SW480 (cell line): ENCODE measurements around the gene FADS2.
"Not testable (repeated sequence)": the region's sequence is repeated elsewhere in the genome, so short reads cannot be mapped to it uniquely, and the experiment has no call there.

Experiments used
- DNase-seq: peaks from one replicate; pipeline ENCODE4 v3.0.0-alpha.2; 2016; ENCODE audit warnings: low spot score

The FADS2 gene

DNA sequence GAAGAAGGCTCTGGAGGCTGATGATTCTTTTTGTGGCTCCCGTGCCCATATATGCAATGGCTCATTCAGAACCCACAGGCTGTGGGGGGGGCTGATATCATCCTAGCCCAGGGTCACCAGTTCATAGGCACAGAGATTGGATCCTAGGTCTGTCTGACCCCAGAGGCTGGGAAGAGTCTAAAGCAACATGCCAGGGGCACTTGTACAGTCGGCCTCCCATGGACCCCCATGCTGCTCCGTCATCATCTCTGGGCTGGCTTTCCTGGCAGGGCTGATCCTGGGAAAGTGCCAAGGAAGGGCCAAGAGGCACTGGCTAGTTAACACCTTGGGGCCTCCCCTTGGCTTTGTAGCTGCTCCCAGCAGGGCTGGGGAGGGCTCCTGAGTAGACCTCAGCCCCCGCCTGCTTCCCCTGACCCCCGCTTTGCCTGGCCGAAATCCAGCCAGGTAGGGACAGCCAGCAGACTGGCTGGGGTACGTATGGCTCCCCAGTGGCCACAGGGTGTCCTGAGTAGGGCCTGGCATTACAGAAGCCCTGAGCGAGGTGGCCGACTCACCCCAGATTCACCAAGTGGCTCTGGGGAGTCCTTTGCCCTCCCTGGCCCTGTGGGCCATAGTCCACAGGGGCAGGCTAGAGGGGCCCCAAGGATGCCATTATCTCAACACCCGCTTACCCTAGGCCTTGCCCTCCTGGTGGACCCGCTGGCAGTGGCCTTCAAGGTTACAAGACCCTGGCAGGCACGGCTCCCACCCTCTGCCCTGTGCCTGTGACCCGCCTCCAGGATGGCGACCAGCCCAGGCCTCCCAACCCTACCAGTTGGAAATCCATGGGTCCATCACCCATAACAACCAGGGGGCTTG, 40.7 kb downstream of the FADS2 start:
- DNase-seq, result no peak

DNA sequence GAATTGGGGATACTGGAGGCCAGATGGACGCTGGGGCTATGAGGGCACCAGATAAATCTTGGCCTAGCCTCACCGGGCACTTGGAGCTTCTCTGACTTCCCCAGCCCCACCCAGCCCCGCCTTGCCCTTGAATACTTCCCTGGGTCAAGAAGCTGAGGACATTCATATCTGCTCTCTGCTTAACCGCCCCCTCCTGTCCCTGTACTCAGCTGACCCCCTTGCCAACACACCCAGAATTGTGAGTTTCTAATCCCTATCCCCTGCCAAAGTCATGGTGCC, 41.3 kb downstream of the FADS2 start:
- DNase-seq, result no peak

DNA sequence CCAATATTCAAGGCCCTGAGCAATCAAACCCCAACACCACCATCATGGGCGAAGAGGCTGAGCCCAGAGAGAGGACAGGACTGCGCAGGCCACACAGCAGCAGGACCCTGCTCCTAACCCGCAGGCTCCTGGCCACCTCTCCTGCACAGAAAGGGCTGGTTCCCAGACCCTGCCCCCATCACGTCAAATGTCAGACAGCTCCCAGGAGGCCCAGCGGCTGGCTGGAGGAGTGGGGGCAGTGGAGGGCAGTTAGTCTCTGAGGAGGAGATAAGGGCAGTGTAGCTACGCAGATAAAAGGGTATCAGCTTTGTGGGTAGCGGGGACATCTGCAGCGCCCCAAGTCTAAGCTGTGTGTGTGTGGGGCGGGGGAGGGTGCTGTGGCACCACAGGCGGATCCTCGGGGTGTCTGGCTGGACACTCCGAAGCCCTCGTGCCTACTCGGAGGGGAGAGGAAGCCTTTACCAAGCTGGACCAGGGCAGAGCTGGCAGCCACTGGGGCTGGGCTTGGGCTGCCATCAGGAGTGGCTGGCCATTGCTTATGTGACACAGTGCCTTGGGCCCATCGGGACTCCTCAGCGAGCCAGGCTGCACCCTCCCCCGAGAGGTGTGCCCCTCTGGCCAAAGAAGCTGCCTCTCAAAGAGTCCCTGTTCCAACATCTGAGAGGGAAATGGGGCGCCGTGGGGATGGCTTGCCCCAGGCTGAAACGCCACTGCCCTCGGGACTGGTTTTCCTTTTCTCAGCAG, 41.8 kb downstream of the FADS2 start:
- no peak for DNase-seq

DNA sequence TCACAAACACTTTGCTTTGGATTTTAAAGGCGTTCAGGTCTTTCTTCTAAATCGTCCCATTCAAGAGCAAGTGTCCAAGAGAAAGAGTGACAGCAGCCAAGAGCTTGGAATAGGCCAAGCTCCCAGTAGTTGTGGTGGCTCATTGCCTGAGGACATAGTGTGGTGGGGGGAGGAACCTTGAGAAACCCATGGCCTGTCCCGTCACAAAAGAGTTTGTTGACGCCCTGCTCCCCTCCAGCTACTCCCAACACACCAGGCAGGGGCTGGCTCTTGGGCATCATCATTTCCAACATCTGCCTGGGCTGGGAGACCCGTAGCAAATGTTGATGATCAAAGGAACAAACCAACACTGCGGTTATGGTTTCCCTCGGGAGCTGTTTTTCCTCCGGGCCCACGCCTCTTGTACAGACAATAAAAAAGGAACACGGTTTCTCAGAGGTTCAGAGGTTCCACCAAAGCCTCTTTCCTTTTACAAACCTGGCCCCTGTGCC, 42.5 kb downstream of the FADS2 start:
- DNase-seq, result peak; percentile 54

DNA sequence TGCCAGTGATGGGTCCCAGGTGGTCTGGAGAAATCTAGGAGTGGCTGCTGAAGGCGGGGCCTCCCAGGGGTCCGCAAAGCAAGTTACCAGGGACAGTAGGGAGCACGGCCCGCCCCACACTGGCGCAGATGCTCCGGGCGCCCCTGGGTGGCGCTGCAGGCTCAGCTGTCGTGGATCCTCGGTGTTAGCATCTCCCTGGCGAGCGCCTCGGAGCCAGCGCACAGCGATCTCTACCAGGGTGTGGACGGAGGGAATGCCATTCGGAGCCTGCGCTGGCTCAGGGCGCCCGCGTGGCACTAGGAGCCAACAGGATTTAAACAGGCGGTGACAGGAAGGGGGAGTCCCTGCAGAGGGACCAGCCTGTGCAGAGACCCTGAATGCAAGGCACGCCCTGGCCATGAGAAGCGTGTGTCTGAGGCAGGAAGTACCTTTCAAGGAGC, 43.1 kb downstream of the FADS2 start:
- peak; percentile 91 for DNase-seq

DNA sequence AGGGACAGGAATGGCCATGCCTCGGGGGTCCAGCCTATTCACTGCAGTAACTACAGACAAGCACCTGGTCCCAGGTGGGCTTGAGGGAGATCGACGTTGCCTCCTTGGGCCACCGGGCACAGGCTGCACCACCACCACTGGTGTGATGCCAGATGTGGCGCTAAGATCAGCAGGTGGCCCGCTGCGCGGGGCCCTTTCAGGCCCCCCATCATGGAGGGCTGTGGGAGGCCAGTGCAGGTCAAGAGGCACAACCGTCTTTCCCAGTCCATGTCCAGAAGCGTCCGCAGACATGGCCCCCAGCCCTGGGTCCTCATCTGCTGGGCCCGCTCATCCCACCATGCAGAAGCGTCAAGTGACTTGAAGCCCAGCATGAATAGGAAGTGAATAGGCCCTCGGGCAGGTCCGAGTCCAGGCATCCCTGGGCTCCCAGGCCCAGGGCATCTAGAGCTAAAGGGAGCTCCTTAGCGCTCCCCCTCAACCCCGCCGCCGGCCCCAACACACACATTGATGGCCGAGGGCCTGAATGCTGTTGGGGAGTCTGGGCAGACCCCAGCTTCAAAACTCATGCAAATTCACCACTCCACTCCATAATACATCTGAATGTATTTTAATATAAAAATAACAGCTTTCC, 45.0 kb downstream of the FADS2 start:
- DNase-seq, result no peak

DNA sequence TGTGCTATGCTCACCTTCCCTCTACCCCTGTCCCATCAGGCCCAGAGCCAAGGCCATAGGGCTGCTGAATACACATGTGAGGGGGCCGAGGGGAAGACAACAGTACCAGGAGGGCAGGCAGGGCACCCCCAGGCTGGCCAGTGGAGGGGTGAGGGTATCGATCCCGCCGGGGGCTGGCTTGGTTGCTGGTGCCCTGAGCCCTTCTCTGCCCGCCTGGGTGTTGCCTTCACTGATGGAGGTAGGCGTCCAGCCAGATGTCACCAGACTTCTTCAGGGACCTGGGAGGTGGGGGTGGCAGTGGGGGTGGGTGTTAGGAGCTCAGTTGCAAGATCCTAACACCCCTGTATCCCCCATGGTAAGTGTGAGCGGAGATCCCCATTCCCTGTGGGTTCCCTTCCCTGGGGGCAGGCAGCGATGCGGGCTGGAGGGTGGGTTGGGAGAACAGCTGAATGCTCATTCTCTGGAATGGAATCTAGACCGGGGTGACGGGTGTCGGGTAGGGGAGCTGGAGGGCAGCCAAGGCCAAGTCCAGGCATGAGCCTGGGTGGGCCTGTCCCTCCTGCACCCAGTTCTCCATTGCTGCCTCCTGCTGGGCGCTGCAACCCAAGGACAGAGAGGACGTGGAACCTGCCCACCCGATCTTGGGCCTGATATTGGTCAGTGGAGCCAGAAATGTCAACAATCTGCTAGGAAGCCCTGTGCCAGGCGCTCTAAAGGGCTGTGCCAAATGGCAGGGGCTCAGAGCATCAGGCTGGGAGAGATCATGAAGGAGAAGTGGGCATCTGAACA, 45.7 kb downstream of the FADS2 start:
- DNase-seq, result no peak

DNA sequence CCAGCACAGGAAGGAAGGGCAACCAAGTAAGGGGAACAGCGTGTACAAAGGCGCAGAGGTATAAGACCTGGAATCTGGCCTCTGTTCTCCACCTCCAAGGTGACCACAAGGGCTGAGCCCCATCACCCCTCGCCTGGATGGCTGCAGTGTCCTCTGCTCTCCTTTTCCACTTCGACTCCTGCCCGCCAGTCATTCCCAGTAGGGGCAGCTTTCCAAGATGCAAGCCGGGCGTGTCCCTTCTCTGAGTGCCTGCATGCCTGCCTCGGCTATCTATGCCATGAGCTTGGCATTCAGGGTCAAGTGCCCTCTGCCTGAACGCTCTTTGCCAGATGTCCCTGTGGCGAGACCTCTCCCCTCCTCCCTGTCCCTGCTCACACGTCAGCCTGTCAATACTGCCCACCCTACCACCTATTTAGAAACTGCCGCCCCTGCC, 46.3 kb downstream of the FADS2 start:
- no peak for DNase-seq

DNA sequence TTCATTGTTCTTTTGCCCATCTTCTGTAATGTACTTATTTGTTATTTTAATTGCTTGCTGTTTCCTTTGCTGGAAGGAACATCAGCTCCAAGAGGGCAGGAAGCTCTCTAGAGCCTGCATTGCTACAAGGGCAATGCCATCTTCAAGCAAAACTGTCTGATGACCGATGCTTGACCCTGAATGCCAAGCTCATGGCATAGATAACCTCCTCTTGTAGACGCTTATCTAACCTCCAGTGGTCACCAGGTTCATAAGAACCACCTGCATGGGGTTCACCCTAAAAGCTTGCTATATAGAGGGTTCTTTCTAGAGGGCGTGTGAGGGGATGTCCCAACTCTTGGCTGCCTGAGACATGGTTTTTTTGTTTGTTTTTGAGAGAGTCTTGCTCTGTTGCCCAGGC, 46.8 kb downstream of the FADS2 start:
- no peak for DNase-seq

DNA sequence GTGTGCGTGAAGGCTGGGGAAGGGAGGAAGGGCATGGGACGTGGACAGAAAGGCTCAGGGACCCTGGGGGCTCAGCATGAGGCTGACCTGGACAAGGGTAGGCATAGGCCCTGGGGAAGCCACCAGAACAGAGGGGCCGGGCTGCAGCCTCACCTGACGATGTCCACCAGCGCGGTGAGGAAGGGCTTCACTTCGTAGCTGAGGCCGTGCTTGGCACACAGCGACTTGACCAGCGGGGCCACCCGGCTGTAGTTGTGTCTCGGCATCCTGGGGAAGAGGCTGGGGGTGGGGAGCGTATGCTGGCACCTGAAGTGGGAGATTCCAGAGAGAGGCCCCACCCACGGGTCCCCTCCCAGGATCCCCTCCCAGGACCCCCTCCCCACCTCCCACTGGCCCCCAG, 47.6 kb downstream of the FADS2 start:
- no peak for DNase-seq

DNA sequence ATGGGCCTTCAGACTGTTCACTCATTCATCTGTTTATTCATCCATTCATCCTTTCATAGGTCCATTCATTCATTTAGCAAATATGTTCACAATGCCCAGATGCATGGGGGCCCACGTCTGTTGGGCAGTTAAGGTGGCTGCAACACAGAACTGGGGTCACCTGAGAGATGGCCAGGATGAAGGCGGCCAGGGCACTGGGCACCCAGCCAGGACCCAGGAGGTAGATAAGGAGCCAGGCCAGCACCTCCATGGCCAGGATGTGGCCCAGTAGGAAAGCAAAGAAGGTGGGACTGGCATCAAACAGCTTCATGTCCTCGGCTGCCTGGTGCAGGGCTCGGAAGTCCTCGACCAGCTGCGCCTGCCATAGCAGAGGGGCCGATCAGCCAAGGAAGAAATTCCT, 51.1 kb downstream of the FADS2 start:
- no peak for DNase-seq

DNA sequence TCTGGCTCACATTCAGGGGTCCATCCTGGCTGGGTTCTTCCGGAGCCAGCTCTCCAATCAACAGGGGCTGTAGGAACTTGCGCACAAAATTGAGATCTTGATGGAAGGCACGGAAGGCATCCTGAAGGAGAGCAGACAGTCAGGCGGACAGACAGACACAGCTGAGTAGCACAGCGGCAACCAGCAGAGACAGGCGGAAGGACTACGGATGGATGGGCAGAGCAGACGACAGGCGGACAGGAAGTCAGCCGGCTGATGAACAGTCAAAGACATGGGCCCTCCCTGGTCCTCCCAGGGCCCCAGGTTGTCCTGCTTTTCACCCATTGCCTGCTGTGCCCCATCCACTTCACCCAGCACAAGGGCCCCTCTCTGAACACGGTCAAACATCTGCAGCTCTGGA, 51.9 kb downstream of the FADS2 start:
- no peak for DNase-seq

DNA sequence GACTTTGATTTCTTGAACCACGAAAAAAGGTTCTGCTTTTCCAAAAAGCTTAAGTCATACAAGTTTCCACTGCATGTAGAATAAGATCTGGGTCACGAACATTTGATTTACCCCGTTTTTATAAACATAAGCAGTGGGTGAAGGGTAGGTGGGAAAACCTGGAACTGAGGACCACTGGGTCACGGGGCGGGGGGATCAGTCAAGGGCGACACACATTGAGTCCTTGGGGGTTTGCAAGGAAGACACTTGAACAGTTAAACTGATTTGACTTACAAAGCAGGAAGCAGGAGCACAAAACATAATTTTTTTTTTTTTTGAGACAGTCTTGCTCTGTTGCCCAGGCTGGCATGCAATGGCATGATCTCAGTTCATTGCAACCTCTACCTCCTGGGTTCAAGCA, 52.4 kb downstream of the FADS2 start:
- DNase-seq, result no peak

DNA sequence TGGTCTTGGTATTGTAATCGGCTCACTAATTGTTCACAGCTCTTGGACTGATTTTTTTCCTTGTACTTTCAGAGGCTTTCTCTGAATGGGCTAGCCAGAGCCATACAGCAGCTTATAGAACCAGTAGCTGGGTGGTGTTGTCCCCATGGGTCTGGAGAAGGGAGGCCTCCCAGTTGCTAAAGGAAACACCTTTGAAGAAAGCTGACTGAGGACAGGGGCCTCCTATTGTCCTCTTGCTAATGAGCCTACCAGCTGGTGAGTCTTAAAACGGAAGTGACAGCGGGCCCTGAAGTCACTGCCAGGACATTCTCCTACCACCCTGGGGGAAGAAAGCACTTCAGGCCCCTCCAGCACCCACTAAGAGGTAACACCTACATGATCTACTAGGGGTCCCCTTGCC, 53.3 kb downstream of the FADS2 start:
- no peak for DNase-seq

DNA sequence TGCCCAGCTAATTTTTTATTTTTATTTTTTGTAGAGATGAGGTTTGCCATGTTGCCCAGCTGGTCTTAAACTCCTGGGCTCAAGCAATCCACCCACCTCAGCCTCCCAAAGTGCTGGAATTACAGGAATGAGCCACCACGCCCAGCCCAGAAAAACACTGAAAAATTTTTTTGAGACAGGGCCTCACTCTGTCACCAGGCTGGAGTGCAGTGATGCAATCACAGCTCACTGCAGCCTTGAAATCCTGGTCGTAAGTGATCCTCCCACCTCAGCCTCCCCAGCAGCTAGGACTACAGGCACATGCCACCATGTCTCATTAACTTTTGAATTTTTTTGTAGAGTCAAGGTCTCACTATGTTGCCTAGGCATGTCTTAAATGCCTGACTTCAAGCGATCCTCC, 54.2 kb downstream of the FADS2 start:
- not testable (repeated sequence) for DNase-seq

DNA sequence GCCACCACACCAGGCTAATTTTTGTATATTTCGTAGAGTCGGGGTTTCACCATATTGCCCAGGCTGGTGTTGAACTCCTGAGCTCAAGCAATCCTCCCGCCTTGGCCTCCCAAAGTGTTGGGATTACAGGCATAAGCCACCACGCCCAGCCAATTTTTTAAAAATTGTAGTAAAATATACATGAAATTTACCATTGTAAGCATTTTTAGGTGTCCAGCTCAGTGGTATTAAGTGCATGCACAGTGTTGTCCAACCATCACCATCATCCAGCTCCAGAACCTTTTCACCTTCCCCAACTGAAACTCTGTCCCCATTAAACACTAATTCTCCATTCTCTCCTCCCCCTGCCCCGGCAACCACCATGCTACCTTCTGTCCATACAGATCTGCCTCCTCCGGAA, 54.8 kb downstream of the FADS2 start:
- no peak for DNase-seq

DNA sequence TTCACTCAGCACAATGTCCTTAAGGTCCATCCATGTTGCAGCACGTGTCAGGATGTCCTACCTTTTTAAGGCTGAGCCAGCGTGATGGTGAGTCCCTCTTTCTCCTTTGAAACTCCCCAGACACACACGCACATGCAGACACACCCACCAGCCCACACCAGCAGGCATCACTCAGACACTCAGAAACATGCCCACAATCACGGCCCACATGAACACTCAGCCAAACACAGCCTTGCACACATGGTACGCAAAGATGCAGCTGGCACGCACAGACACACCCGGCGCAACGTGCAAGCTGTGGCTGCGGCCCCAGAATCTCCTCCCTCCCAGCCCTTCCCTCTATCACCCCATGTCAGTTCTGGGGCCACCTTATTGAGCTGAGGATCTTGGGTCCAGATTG, 55.2 kb downstream of the FADS2 start:
- DNase-seq, result no peak

DNA sequence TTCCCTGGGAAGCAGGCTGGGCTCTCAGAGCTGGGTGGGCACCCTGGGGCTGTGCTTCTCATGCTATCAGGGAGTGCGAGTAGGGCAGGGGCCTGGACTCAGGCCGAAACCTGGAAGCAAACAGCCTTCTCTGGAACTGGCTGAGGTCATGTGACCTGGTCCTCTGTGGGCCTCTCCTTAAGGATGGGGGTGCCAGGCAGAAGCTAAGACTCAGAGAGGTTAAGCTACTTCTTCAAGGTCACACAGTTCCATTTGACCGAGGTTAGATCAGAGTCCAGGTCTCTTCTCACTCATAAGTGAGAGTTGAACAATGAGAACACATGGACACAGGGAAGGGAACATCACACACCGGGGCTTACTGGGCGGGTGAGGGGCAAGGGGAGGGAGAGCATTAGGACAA, 55.8 kb downstream of the FADS2 start:
- no peak for DNase-seq

DNA sequence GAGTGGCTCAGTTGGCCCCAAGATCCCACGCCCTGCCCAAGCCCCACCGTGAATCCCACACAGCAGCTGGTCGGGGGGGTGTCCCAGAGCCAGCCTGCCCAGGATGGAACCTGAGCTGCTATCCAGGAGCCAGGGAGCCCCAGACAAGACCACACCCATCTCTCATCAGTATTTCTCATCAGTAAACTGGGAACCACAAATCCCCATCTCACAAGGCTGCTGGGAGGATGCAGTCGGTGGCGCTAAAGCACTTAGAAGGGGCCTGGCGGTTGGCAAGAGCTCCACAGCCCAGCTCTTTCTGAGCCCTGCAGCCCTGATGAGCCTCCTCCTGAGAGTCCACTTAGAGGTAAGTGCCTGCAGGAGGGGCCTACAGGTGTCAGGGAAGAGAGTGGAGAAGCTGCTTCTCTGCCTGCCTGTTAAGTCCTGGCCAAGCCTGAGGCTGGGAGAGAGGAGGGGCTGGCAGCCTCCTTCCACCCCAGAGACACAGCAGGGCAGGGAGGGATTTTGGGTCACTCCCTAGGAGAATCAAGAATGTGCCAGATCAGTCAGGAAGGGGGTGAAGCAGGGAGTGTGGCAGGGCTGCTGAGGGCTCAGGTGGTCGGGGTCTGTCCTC, 57.2 kb downstream of the FADS2 start:
- DNase-seq, result no peak

DNA sequence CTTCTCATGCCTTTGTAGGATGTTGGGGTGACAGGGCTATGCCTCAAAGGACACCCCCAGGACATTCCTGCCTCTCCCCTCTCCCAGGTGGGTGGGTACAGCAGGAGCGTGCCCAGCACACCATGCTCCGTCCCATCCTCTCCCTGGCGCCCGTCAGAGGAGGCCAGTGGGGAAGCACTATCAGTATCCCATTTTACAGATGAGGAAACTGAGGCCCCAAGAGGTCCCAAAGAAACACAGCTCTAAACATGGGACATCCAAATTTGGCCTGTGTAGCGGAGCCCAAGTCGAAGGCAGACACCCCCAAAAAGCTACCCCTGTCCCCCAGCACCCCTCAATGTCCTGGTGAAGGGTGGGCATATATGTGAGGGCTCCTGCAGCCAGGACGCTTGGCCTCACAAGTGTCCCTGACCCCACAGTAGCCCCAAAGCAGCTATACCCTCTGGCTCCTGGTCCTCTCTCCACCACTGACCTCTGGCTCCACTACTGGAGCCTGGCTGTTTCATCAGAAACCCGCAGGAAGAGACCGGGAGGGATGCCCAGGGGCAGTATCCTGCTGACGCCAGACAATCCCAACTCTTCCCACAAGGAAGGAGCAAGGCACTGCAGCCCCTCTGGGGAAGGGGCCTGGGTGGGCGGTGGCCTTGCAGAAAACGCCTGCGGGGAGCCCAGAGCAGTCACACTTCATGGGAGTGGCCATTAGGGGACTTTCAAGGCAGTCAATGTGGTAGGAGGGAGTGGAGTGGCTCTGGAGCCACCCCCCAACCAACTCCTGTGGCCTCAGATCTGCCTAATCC, 57.9 kb downstream of the FADS2 start:
- DNase-seq, result no peak

DNA sequence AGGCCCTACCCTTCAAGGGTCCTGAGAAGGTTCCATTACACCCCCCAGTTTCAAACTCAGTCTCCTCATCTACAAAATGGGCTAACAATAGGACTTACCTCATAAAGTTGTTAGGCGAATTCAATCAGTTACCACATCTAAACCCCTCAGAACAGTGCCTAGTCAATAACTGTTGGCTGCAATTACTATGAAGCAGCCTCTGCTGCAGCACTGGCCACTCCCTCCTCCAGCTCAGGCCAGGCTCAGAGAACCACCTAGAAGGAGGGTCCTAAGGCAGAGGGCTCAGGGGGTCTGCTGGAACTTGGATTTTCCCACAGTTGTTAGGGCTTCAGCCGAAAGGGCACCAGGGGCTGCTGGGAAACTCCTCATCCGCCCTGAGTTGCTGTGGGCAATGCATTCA, 58.5 kb downstream of the FADS2 start:
- DNase-seq, result no peak
